Adrenal gland (tissue), 5 donors: ENCODE results near the gene TMEM81.

Experiments used
- CTCF ChIP-seq, 6 experiments: fragments of 450-650 bp in 4 of 6; fragments of 200-600 bp in 2 of 6; sonication (generic) in 1 of 6; IDR thresholded peaks; 1 replicate in 5 of 6; 2 replicates in 1 of 6; pipeline versions ENCODE4 v1.5.1 to v1.8.0; 2016 to 2021; ENCODE audit warnings: antibody characterized with exemption in 6 of 6, mild to moderate bottlenecking in 2 of 6, moderate library complexity in 1 of 6
- POLR2A ChIP-seq, 2 donors: fragments of 450-650 bp; IDR thresholded peaks; one replicate each; pipeline ENCODE4 v1.6.1; 2017; ENCODE audit warnings: antibody characterized with exemption in 2 of 2, mild to moderate bottlenecking in 2 of 2, moderate library complexity in 1 of 2
- donor health status: DM: no; HTN: no; CAD: no.

- TF ChIP-seq CTCF (IDR thresholded peaks at IDR 0.05) (no peak), POLR2A (IDR thresholded peaks at IDR 0.05) (no peak)
These were observed 1.8 kb downstream of the TMEM81 start for GRCh38 chr1:205082431-205082830.
